Medulla oblongata (tissue), 1 donor: ENCODE measurements around the gene CCDC106.

Source experiments
- DNase-seq: peaks from one replicate; pipeline ENCODE4 v3.0.0-alpha.2; 2015; ENCODE audit errors: extremely low spot score

Gene CCDC106

DNA sequence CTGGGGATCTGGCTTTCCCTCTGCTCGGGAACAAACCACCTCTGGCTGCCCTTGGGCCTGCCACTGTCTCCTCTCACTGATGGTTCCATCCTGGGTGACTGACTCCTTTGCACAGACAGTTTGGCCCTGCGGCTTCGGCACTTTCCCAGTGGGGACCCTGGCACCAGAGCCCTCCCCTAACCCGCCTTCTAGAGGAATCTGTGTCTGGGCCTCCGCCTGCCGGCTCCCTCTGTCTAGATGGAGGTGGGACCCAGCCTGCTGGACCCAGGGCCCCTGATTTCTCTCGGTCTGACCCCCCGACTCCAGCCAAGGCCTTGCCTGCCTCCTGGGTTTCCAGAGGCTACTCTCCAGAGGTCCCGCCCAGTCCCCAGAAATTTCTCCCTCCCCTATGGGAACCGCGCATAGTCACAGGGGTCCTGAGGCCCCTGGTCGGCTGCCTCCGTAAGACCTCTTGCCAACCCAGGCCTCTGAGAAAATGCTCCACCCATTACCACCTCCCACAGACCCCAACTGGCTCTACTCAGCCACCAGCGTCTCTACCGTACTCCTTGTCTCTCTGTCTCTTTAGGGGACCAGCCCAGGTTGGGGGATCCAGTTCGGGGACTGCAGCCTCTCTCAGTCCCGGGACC, 2.7 kb downstream of the CCDC106 start:
- DNase-seq: no peak

DNA sequence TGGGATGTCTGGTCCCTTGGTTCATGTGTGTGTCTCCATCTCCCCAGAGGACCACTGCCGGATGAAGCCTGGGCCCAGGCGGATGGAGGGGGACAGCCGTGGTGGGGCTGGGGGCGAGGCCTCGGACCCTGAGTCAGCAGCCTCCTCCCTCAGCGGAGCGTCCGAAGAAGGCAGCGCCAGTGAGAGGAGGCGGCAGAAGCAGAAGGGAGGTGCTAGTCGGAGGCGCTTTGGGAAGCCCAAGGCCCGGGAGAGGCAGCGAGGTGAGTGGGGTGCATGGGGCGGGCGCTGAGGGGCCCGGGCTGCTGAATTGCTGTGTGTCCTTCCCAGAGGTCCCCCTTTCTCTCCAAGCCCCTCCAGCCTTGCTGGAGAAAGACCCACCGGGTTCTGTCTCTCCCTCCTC, 3.2 kb downstream of the CCDC106 start:
- DNase-seq: no peak

DNA sequence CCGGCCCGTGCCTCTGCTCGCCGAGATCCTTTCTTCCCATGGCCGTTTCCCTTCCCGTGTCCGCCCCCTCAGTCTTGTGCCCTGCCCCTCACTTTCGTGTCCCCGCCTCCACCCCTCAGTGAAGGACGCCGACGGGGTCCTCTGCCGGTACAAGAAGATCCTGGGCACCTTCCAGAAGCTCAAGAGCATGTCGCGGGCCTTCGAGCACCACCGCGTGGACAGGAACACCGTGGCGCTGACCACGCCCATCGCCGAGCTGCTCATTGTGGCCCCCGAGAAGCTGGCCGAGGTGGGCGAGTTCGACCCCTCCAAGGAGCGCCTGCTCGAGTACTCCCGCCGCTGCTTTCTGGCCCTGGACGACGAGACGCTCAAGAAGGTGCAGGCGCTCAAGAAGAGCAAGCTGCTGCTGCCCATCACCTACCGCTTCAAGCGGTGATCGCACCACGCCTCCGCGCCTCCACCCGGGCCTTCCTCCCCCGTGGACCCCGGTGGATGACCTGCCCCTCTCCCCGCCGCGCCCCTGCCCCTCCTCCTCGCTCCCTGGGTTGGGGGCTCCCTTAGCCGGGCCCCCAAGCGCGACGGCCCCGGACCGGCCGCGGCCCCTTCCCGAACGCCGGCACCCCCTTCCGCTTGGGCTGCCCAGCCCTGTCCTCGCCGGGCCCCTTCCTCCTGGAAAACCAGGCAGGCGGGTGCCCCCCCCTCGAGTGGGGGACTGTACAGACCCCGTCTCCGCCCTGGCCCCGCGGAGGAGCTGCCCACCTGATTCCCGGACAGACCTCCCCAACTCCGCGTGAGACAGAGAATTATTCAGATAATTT, 4.5 kb downstream of the CCDC106 start:
- no peak for DNase-seq

- DNase-seq: peak; percentile 99
These were observed 5.8 kb downstream of the CCDC106 start for GRCh38 chr19:55653651-55654322.

DNA sequence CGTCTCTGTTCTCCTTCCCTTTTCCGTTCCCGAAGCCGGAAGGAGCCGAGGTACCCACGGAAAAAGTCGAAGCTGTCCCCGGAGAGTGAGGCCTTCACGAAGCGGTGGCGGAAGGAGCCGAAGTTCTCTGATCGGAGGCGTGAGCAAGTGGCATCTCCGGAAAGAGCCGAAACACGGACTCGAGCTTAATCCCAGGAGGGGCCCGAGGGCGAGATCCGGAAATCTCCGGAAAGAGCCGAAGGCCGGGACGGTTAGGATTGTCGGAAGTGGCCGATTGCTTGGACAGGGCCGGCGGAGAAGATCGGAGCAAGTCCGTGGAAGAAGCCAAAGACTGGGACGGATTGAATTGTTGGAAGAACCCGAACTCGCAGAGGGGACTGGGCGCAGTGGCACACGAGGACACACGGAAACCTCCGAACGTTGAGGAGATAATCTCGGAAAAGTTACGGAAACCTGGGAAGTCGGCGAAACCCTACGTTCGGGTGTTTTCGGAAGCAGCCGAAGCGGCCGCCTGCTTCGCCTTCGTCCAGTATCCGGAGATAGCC, 6.4 kb downstream of the CCDC106 start:
- peak; percentile 100 for DNase-seq

DNA sequence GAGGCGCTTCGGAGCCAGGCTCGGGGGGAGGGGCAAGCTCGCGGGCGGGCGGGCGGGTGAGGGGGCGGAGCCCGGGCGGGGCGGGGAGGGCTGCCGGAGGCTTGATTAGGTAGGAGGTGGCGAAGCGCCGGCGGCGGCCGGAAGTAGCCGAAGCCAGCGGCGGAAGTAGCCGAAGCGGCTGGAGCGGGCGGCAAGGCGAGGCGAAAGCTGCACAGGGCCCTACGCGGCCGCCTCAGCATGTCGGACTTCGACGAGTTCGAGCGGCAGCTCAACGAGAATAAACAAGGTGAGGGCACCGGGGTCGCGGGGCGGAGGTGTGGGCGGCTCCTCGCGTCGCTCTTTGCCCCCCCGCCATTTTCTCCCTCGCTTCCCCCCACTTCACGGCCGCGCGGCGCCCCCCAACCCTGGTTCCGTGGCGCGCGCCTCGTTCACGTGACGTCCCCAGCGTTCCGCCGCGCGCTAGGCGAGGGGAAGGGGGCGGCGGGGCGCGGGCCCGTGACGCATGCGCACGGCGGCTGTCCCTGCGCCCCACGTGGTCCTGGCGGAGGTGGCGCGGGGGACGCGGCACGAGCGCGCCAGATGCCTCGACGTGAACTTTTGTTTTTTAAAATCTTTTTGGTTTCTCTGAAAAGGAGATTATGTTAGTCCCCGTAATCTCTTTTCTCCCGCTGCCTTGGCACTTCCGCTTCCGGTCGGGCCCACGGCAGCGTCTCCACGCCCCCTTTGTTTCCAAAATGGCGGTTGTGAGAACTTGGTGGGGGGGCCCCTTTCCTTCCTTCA, 7.0 kb downstream of the CCDC106 start, which contains the start of gene U2AF2:
Gene U2AF2 (plus strand): TSS at position 168 of the 780 bp plus-strand sequence. CDS start 70 bp downstream, at position 238.
- DNase-seq: peak; percentile 79

GRCh38 chr19:55655648-55656040, 7.6 kb downstream of the CCDC106 start:
- DNase-seq: no peak

DNA sequence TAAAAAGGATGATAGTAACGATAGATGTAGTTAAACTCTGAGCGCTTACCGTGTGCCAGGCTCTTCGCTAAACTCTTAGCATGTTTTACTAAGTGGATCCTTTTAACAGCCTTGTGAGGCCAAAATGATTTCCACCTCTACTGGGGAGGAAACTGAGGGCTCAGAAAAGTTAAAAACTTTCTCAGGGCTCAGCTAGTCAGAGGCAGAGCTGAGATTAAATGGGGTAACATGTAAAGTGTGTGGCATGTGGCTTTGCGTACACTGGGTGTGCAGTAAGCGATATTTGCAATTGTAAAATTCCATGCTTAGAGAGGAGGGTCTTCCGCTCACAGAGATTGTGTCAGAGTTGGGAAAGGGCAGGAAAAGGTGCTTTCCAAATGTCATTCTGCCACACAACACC, 8.5 kb downstream of the CCDC106 start:
- no peak for DNase-seq

GRCh38 chr19:55656988-55657747, 9.2 kb downstream of the CCDC106 start:
- DNase-seq: no peak

DNA sequence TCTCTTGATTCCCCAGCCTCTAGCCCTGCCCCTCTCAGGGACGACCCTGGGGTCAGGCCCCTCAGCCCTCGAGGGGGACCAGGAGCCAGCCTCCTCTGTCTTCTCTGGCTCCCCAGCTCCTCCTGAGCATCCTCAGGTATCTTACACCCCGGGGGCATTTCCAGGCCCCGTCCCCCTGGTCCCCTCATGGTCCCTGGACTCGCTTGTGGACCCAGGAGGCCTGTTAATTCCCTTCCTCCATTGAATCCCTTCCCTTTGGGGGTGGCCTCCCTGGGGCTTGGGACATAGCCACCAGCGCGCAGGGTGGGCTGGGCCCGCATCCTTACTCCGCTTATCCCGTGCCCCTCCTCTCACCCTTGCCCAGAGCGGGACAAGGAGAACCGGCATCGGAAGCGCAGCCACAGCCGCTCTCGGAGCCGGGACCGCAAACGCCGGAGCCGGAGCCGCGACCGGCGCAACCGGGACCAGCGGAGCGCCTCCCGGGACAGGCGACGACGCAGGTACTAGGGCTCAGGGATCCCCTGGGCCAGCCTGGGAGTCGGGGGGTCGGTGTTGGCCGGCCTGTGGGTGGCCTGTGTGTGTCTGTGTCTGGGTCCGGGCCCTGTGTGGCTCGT, 10.9 kb downstream of the CCDC106 start:
- DNase-seq: no peak

DNA sequence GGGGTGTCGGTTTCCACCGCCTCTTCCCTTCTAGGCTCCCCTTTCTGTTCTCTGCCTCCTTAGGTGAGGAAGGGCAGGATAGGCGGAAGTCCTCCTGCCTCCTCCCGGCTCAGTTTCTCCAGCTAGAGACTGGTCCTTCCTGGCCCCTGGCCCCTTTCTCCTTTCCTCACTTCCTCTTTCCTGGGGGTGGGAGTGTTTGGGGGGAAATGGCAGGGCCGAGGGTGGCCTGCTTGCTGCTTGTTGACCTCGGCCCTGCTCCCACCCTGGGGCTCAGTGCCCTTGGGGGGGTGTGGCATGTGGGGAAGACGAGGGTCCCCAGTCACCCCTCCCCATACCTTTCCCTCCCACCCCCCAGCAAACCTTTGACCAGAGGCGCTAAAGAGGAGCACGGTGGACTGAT, 11.8 kb downstream of the CCDC106 start:
- no peak for DNase-seq

GRCh38 chr19:55660404-55660803, 12.4 kb downstream of the CCDC106 start:
- DNase-seq: no peak

- DNase-seq: no peak
These were observed 13.0 kb downstream of the CCDC106 start for GRCh38 chr19:55660991-55661390.

DNA sequence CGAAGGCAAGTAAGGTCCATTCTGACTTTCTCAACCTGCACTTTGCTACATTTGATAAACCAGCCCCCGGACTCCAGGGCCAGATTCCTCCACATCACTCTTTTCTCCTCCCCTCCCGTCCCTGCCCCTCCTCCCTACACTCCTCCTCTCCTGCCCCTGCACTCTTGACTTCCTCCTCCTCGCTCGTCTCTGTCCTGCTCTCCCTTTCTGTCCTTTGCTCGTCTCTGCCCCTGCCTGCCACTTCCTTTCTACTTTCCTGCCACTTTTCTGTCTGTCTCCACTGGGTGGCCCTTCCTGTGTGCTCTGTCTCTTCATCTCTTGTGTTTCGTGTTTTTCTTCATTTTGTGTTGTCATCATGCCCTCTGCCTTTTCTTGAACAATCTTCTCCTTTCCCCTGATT, 13.8 kb downstream of the CCDC106 start:
- no peak for DNase-seq

GRCh38 chr19:55663846-55664536, 16.0 kb downstream of the CCDC106 start:
- no peak for DNase-seq

DNA sequence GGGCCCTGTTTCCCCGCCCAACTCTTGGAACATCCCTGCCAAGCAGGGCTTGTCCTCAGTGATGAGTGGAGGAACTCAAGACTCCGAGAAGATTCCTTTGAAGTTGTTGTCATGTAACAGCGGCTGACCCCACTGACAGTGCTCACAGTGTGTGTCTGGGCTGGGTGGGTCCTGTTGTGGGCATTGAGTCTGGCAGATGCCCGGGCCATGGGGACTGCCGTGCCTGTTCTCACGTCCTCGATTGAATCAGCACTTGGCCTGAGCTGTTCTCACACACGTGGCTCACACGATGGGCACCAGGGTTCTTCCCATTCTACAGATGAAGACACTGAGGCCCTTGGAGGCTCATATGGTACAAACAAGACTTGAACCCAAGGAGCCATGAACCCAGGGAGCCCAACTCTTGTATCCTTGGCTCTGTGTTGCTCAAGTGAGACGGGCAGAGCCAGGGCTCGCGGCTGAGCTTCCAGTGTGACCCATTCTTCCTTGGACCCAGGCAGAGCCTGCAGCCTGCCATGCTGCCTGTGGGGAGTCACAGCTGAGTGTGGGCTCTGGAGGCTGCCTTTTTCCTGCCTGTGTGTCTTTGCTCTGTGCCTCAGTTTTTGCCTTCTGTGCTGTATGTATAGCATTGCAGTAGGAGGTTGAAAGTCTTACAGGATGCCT, 18.5 kb downstream of the CCDC106 start:
- DNase-seq: no peak

GRCh38 chr19:55667006-55667381, 19.0 kb downstream of the CCDC106 start:
- DNase-seq: no peak

DNA sequence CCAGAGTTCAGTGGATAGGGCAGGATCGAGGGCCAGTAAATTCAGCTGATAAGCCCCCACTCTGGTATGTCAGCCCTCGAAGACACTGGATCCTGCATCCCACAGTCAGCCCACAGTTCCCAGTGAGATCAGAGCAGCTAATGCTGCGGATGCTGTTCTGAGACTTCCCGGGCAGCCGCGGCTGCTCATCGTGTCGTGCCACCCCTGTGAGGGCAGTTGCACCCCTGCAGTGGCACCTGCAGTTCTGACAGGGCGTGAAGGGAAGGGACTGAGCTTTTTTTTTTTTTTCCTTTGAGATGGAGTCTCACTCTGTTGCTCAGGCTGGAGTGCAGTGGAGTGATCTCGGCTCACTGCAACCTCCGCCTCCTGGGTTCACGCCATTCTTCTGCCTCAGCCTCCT, 19.5 kb downstream of the CCDC106 start:
- no peak for DNase-seq

- DNase-seq: no peak
These were observed 19.9 kb downstream of the CCDC106 start for GRCh38 chr19:55667958-55668357.
